MM.1S (cell line): ENCODE measurements around the gene IRS4.

Experiments used
- CTCF ChIP-seq: fragments of 300-600 bp; sonication (generic); IDR thresholded peaks from 2 replicates; pipeline ENCODE4 v1.5.1; 2016; ENCODE audit warnings: antibody characterized with exemption, low read length, mixed read lengths
- EZH2phosphoT487 ChIP-seq: fragments of 300-600 bp; sonication (generic); IDR thresholded peaks from 2 replicates; pipeline ENCODE4 v1.6.1; 2018; ENCODE audit warnings: antibody characterized with exemption, low read length

GRCh38 chrX:108696690-108697089 is 39.7 kb downstream of the IRS4 start:
- no peak for TF ChIP-seq CTCF
- TF ChIP-seq EZH2phosphoT487, result no peak
